GM06990 (cell line): ENCODE measurements around the gene RNF113B.

Experiments used
- DNase-seq: peaks from one replicate; pipeline ENCODE4 v3.0.0-alpha.2; 2011; ENCODE audit not compliant: insufficient read length; ENCODE audit errors: extremely low read depth
- H3K27me3 ChIP-seq: replicated peaks from 2 replicates; pipeline ENCODE4 v1.6.0; 2011; ENCODE audit warnings: low read length; ENCODE audit not compliant: control insufficient read depth, insufficient read depth
- H3K36me3 ChIP-seq: 2 replicates; pipeline ENCODE4 v1.5.1; 2011; ENCODE audit warnings: low read length; ENCODE audit not compliant: control insufficient read depth, insufficient read depth
- H3K4me3 ChIP-seq: replicated peaks from 2 replicates; pipeline ENCODE4 v1.5.1; 2011; ENCODE audit warnings: low read depth, mild to moderate bottlenecking, control low read depth, low read length
- TF ChIP-seq, protein P1 (sequence below): IDR thresholded peaks from 2 replicates; pipeline ENCODE4 v1.5.1; 2011; ENCODE audit warnings: low read length, control low read depth, mild to moderate bottlenecking, inconsistent platforms; ENCODE audit not compliant: insufficient read depth, poor library complexity, severe bottlenecking

Gene RNF113B

DNA sequence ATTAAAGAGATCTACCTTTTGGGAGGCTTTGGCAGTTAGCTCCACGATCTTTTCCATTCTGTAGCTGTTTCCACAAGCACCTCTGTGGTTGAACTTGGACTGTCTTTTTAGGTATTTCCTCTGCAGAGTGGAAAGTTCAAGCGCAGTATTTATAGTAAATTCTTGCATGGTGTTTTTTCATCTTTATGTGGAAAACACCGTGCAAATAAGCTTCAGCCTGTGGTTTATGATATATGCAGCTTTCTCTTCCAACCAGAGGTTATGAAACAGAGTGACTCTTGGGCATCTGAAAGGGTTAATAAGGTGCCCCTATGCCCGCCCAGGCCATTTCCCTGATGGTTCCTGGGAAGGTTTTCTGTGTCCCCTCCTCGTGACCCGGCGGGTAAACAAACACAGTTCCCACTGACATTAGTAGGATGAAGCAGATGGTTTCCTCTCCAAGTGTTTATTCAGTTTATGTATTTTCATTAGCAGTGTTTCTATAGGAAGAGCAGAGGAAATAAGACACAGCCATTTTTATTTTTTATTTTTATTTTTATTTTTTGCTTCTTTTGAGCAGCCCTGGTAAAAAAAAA lies 39.7 kb upstream of the RNF113B start:
- Histone ChIP-seq H3K27me3 (no peaks in the 10 kb centered on the region), H3K4me3 (no peak overlapping the region), H3K36me3 (no peaks in the 10 kb centered on the region)
- TF ChIP-seq, protein P1, sequence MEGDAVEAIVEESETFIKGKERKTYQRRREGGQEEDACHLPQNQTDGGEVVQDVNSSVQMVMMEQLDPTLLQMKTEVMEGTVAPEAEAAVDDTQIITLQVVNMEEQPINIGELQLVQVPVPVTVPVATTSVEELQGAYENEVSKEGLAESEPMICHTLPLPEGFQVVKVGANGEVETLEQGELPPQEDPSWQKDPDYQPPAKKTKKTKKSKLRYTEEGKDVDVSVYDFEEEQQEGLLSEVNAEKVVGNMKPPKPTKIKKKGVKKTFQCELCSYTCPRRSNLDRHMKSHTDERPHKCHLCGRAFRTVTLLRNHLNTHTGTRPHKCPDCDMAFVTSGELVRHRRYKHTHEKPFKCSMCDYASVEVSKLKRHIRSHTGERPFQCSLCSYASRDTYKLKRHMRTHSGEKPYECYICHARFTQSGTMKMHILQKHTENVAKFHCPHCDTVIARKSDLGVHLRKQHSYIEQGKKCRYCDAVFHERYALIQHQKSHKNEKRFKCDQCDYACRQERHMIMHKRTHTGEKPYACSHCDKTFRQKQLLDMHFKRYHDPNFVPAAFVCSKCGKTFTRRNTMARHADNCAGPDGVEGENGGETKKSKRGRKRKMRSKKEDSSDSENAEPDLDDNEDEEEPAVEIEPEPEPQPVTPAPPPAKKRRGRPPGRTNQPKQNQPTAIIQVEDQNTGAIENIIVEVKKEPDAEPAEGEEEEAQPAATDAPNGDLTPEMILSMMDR = no peak
- no peak for DNase-seq

- TF ChIP-seq, protein P1 = no peak
- no peak overlapping the region for H3K4me3 ChIP-seq
- no peaks in the 10 kb centered on the region for H3K36me3 ChIP-seq
- no peak for DNase-seq
- H3K27me3 ChIP-seq = no peaks in the 10 kb centered on the region
Observed at GRCh38 chr13:98216135-98216565, 39.1 kb upstream of the RNF113B start.

DNA sequence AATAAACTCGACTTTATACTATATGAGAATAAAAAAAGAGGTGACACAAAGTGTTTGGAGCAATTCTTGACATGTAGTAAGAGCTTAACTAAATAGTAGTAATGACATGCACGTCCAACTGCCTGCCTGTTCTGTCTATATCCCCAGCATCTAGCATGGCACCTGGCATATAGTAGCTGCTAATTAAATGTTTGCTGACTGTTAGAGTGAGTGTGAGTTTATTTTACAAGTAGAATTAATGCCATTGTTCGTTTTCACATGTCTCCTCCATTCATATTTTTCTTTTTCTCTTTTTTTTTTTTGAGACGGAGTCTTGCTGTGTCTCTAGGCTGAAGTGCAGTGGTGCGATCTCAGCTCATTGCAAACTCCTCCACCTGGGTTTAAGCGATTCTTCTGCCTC lies 38.4 kb upstream of the RNF113B start:
- TF ChIP-seq, protein P1 = no peak

GRCh38 chr13:98214707-98215106 lies 37.6 kb upstream of the RNF113B start:
- TF ChIP-seq, protein P1 = no peak
- DNase-seq = no peak
- H3K36me3 ChIP-seq = no peaks in the 10 kb centered on the region
- no peak overlapping the region for H3K4me3 ChIP-seq
- H3K27me3 ChIP-seq = no peaks in the 10 kb centered on the region

More for the DNA sequence above, 38.4 kb upstream of the RNF113B start:
- Histone ChIP-seq H3K4me3 (no peak overlapping the region), H3K27me3 (no peaks in the 10 kb centered on the region), H3K36me3 (no peaks in the 10 kb centered on the region)
- DNase-seq = no peak

DNA sequence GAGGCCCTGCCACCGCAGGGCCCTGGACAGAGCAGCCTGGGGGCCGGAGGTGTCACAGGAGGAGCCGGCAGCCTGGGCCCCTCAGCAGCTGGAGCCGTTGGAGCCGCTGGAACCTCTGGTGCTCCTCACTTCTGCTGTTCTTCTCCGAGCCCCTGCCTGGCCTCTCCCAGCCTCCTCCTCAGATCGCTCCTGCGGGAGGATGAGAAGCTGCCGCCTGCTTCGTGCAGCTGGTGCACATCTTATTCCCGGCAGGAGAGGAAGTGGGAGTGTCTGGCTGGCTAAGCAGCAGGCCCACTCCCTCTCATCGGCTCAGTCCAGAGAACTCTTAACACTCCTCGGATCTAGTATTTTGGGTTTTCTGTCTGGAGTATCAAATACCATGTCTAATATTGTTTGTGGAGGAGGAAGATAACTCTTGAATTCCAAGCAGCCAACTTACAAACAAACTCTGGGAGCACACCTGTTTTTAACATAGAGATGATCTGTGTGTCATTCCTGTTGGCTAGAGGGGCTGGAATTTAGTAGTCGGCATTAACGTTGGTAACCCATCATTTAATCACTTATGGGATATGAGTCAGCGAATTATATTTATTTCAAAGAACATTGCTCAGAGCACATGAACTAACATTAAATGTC lies 37.1 kb upstream of the RNF113B start:
- H3K4me3 ChIP-seq = no peak overlapping the region

More for the DNA sequence above, 37.1 kb upstream of the RNF113B start:
- H3K36me3 ChIP-seq = no peaks in the 10 kb centered on the region
- TF ChIP-seq, protein P1 = no peak
- DNase-seq = no peak
- H3K27me3 ChIP-seq = no peaks in the 10 kb centered on the region
